Head of caudate nucleus (tissue), 42 donors: Measurements from ENCODE around the gene COBLL1.
A peak's percentile ranks its signal among the peaks of the same experiment; 100 is the strongest.
"Not testable (repeated sequence)": the region's sequence is repeated elsewhere in the genome, so short reads cannot be mapped to it uniquely, and the experiment has no call there.

Source experiments
- DNase-seq, 42 donors: peaks; one replicate each; pipeline versions ENCODE4 v3.0.0 to v3.0.0-alpha.2; 2020 to 2021; ENCODE audit warnings: mixed read lengths in 7 of 42
- intact Hi-C: fragments of 100-400 bp; cut with DNase I; formaldehyde crosslinking; loops from one replicate; pipeline ENCODE4 v1.15.0; 2022

COBLL1 gene

GRCh38 chr2:164866381-164866780, 24.8 kb upstream of the COBLL1 start:
- intact Hi-C loops, DNase-seq: not testable (repeated sequence)

- intact Hi-C loops, result no loop called here
- no peak for DNase-seq
Observed at GRCh38 chr2:164860694-164861042, 19.0 kb upstream of the COBLL1 start.

- DNase-seq, intact Hi-C loops: not testable (repeated sequence)
Observed at GRCh38 chr2:164859906-164860693, 18.5 kb upstream of the COBLL1 start.

- no peak for DNase-seq
- intact Hi-C loops, result no loop called here
Observed at GRCh38 chr2:164859251-164859818, 17.7 kb upstream of the COBLL1 start.

- intact Hi-C loops, result no loop called here
- no peak for DNase-seq
Observed at GRCh38 chr2:164852086-164852485, 10.5 kb upstream of the COBLL1 start.

GRCh38 chr2:164850235-164850634, 8.6 kb upstream of the COBLL1 start:
- no peak for DNase-seq
- intact Hi-C loops, result no loop called here

GRCh38 chr2:164849506-164849905, 7.9 kb upstream of the COBLL1 start:
- DNase-seq, result no peak
- intact Hi-C loops, result no loop called here

- intact Hi-C loops, result no loop called here
- DNase-seq, result no peak
Observed at GRCh38 chr2:164847981-164848741, 6.5 kb upstream of the COBLL1 start.

- DNase-seq, result no peak
- intact Hi-C loops, result no loop called here
Observed at GRCh38 chr2:164847291-164847690, 5.7 kb upstream of the COBLL1 start.

- intact Hi-C loops, result no loop called here
- DNase-seq, result no peak
Observed at GRCh38 chr2:164846276-164846675, 4.7 kb upstream of the COBLL1 start.

- no peak for DNase-seq
- intact Hi-C loops, result no loop called here
Observed at GRCh38 chr2:164843346-164843911, 1.8 kb upstream of the COBLL1 start.

- intact Hi-C loops, result no loop called here
- DNase-seq, result no peak
Observed at GRCh38 chr2:164842624-164842966, 972 bp upstream of the COBLL1 start.

- intact Hi-C loops, result no loop called here
- peak in 37 of 42 donors; percentile 5 to 73 (median 36) for DNase-seq
Observed at GRCh38 chr2:164840930-164841718, 499 bp downstream of the COBLL1 start.

- intact Hi-C loops, result no loop called here
- DNase-seq, result peak in 3 of 42 donors; percentile 0 to 12 (median 1)
Observed at GRCh38 chr2:164840458-164840929, 1.1 kb downstream of the COBLL1 start.

- DNase-seq, result no peak
- intact Hi-C loops, result no loop called here
Observed at GRCh38 chr2:164839914-164840457, 1.6 kb downstream of the COBLL1 start.

- DNase-seq, result no peak
- intact Hi-C loops, result no loop called here
Observed at GRCh38 chr2:164837807-164838206, 3.8 kb downstream of the COBLL1 start.

- intact Hi-C loops, result no loop called here
- DNase-seq, result no peak
Observed at GRCh38 chr2:164836907-164837306, 4.7 kb downstream of the COBLL1 start.

GRCh38 chr2:164835302-164835701, 6.3 kb downstream of the COBLL1 start:
- intact Hi-C loops, result no loop called here
- no peak for DNase-seq

GRCh38 chr2:164831887-164832286, 9.7 kb downstream of the COBLL1 start:
- intact Hi-C loops, result no loop called here
- no peak for DNase-seq
